Fibroblast of villous mesenchyme (primary cell): ENCODE data around the gene SEMA5A. TPM values are rescaled to one million over a fixed set of nuclear protein-coding genes. Genes with fewer than 3 reads are reported as not detected.

ENCODE experiments used
- DNase-seq: peaks from one replicate; pipeline ENCODE4 v3.0.0-alpha.2; 2010; ENCODE audit warnings: low read depth
- H3K4me3 ChIP-seq: 2 replicates; pipeline ENCODE4 v1.5.1; 2011; ENCODE audit warnings: low read depth, mild to moderate bottlenecking, low read length
- CTCF ChIP-seq: IDR thresholded peaks from 2 replicates; pipeline ENCODE4 v1.5.1; 2012; ENCODE audit warnings: low read depth, mild to moderate bottlenecking, low read length; ENCODE audit not compliant: insufficient read depth
- total RNA-seq: library from RNA; depleted of rRNA; stranded (reverse); fragments of >200 nt; gene quantifications from 2 replicates; pipeline ENCODE4 v1.2.3, GENCODE V29; 2012

SEMA5A gene
- total RNA-seq, 1 donor: 72.5 TPM

- TF ChIP-seq CTCF: no peak
Observed at GRCh38 chr5:9573796-9574195, 27.9 kb upstream of the SEMA5A start.

GRCh38 chr5:9572246-9572645, 26.4 kb upstream of the SEMA5A start:
- H3K4me3 ChIP-seq: no peak overlapping the region
- no peak for TF ChIP-seq CTCF
- DNase-seq: no peak

More at GRCh38 chr5:9573796-9574195, 27.9 kb upstream of the SEMA5A start:
- no peak for DNase-seq
- H3K4me3 ChIP-seq: no peak overlapping the region

GRCh38 chr5:9570876-9571275, 25.0 kb upstream of the SEMA5A start:
- no peak overlapping the region for H3K4me3 ChIP-seq
- TF ChIP-seq CTCF: no peak
- DNase-seq: no peak

GRCh38 chr5:9567039-9567438, 21.2 kb upstream of the SEMA5A start:
- TF ChIP-seq CTCF: no peak
- H3K4me3 ChIP-seq: no peak overlapping the region
- DNase-seq: no peak

GRCh38 chr5:9564752-9565151, 18.9 kb upstream of the SEMA5A start:
- no peak for TF ChIP-seq CTCF
- no peak overlapping the region for H3K4me3 ChIP-seq
- peak; percentile 41 for DNase-seq

GRCh38 chr5:9562141-9562540, 16.3 kb upstream of the SEMA5A start:
- DNase-seq: no peak

More at GRCh38 chr5:9562141-9562540, 16.3 kb upstream of the SEMA5A start:
- TF ChIP-seq CTCF: no peak
- H3K4me3 ChIP-seq: no peak overlapping the region
